ENCODE measurements around the gene DYRK1A.

DYRK1A gene

GRCh38 chr21:37566790-37567615, 200.4 kb downstream of the DYRK1A start:
- no peak for DNase-seq (ENCODE audit: low spot score)

DNA sequence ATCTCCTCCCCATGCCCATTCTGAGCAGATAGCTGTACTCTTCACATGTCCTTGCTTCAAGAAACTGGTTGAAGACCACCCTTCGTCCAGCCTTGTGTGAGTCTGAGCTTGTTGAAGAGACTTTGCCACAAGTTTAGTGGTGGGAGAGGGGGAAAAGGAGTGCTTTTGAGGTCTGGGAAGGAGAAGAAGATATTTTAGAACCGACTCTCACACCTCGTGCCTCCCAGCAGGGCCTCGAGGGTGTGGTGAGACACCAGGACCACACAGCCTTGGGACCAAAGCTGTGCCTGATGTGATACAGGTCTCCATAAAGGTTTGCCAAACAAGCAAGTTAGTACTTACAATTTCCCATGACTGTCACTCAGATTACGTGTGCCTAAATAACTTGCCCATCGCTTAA, 201.8 kb downstream of the DYRK1A start:
- no peak for DNase-seq (ENCODE audit: low spot score)

DNA sequence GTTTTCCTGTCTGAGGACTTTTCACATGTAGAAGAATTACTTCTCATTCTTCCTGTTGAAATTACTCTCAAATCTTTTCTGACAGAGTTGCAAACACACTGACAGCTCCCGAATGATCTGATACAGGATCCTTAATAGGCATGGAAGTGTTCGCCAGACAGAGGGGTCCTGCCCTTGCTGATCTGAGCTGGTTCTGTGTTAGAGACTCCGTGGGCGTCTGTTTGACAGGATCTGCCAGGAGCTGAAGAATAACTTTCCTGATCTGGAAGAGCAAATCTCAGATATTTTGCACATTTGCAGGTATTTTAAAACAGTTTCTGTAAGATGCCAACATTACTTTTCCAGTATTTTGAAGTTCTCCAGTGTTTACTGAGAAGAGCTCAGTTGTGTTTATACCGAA, 202.3 kb downstream of the DYRK1A start:
- no peak for DNase-seq (ENCODE audit: low spot score)

DNA sequence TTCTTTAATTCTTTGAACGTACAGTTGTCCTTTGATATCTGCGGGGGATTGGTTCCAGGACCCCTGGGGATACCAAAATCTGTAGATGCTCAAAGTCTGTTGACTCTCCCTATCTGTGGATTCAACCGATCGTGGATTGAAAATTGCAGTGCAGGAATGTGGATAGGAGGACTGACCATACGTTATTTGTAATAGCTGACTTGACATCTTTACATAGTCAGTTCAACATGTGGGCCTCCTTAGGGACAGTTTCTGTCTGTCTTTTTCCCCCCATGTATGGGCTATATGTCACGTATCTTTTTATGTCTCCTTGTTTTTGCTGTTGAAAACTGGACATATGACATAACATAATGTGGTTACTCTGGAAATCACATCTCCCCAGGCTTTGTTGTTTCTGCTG, 204.9 kb downstream of the DYRK1A start:
- DNase-seq (ENCODE audit: low spot score) = no peak

GRCh38 chr21:37574316-37574715, 207.7 kb downstream of the DYRK1A start:
- no peak for DNase-seq (ENCODE audit: low spot score)

DNA sequence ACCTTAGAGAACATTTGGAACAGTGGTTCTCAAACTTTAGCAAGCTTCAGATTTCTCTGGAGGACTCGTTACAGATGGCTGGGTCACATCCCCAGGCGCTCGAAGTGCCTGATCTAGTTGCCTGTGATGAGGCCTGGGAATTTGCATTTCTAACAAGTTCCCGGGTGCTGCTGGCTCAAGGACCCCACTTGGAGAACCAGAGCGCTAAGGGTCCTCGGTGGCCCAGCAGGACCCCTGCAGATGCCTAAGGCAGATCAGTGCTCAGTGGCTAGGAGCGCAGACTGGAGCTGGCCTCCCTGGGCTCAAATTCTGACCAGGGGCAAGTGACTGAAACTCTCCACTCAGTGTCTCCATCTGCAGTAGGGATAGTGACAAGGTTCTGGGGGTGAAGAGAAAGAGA, 208.2 kb downstream of the DYRK1A start:
- no peak for DNase-seq (ENCODE audit: low spot score)

- no peak for DNase-seq (ENCODE audit: low spot score)
These were observed 209.0 kb downstream of the DYRK1A start for GRCh38 chr21:37575580-37575979.

Measured in activated CD4-positive, alpha-beta T cell treated with anti-CD3 and anti-CD28 coated beads, Interleukin-2, Interleukin-4, amounts not matched to agents 100 ng/mL and 50 ng/mL, durations not matched to agents 16 hours and 8 hours (primary cell).